Keratinocyte (primary cell): Measurements from ENCODE around the gene PTPRU. TPM values are rescaled to one million over a fixed set of nuclear protein-coding genes. Genes with fewer than 3 reads are reported as not detected.

Experiments used
- DNase-seq: peaks from one replicate; pipeline ENCODE4 v3.0.0-alpha.2; 2011; ENCODE audit warnings: low read depth, missing footprints, low spot score
- FAIRE-seq: peaks from 2 replicates; lab custom pipeline; 2011; peaks lifted over from hg19 to GRCh38; lab: Jason Lieb, UNC
- H2AFZ ChIP-seq: 2 replicates; pipeline ENCODE4 v1.6.0; 2012; ENCODE audit warnings: low read length, control low read depth, inconsistent platforms; ENCODE audit not compliant: control insufficient read depth
- H3K27ac ChIP-seq: 2 replicates; pipeline ENCODE4 v1.5.1; 2011; ENCODE audit warnings: low read length; ENCODE audit not compliant: control insufficient read depth, insufficient read depth
- H3K27me3 ChIP-seq: 3 replicates; pipeline ENCODE4 v1.6.0; 2011; ENCODE audit warnings: low read length; ENCODE audit not compliant: control insufficient read depth, insufficient read depth; ENCODE audit errors: extremely low read depth
- H3K36me3 ChIP-seq, 2 experiments: 2 replicates in 1 of 2; 3 replicates in 1 of 2; pipeline ENCODE4 v1.5.1; 2011; ENCODE audit warnings: low read length in 2 of 2, mild to moderate bottlenecking in 1 of 2; ENCODE audit not compliant: control insufficient read depth in 2 of 2, insufficient read depth in 2 of 2; ENCODE audit errors: extremely low read depth in 1 of 2
- H3K4me1 ChIP-seq: 3 replicates; pipeline ENCODE4 v1.5.1; 2011; ENCODE audit warnings: low read length; ENCODE audit not compliant: control insufficient read depth, insufficient read depth; ENCODE audit errors: extremely low read depth
- H3K4me2 ChIP-seq: 3 replicates; pipeline ENCODE4 v1.6.0; 2011; ENCODE audit warnings: low read depth, low read length; ENCODE audit not compliant: control insufficient read depth, insufficient read depth; ENCODE audit errors: extremely low read depth
- H3K4me3 ChIP-seq, 3 experiments: fragments of 200-600 bp in 1 of 3; sonication (generic) in 1 of 3; 2 replicates in 2 of 3; 3 replicates in 1 of 3; pipeline ENCODE4 v1.5.1; 2011 to 2016; ENCODE audit warnings: low read length in 3 of 3, mild to moderate bottlenecking in 3 of 3, control low read depth in 2 of 3, inconsistent platforms in 1 of 3, low read depth in 1 of 3, mixed read lengths in 1 of 3, mixed run types in 1 of 3, moderate library complexity in 1 of 3; ENCODE audit not compliant: control insufficient read depth in 2 of 3, insufficient read depth in 2 of 3; ENCODE audit errors: extremely low read depth in 1 of 3
- H3K79me2 ChIP-seq: 2 replicates; pipeline ENCODE4 v1.6.0; 2012; ENCODE audit warnings: low read length; ENCODE audit not compliant: control insufficient read depth, insufficient read depth
- H3K9ac ChIP-seq: 3 replicates; pipeline ENCODE4 v1.6.0; 2011; ENCODE audit warnings: low read length; ENCODE audit not compliant: control insufficient read depth, insufficient read depth; ENCODE audit errors: extremely low read depth
- H3K9me1 ChIP-seq: 3 replicates; pipeline ENCODE4 v1.6.0; 2011; ENCODE audit warnings: low read length; ENCODE audit not compliant: control insufficient read depth, insufficient read depth; ENCODE audit errors: extremely low read depth
- H3K9me3 ChIP-seq: 2 replicates; pipeline ENCODE4 v1.5.1; 2012; ENCODE audit warnings: low read depth, low read length; ENCODE audit not compliant: control insufficient read depth
- H4K20me1 ChIP-seq: 3 replicates; pipeline ENCODE4 v1.6.0; 2011; ENCODE audit warnings: low read length; ENCODE audit not compliant: control insufficient read depth, insufficient read depth; ENCODE audit errors: extremely low read depth
- EZH2 ChIP-seq: IDR thresholded peaks from one replicate; pipeline ENCODE4 v1.6.1; 2012; ENCODE audit warnings: inconsistent platforms, mild to moderate bottlenecking, low read length, moderate library complexity
- dilution Hi-C: fragments of 300-500 bp; cut with MboI; formaldehyde crosslinking; loops from one replicate; pipeline ENCODE4 v1.7.0; 2020; ENCODE audit warnings: low sequenced_read_pairs; ENCODE audit not compliant: extremely low pct_ligation_motif_present
- polyA plus RNA-seq, 5 experiments: library from polyadenylated mRNA; depleted of rRNA in 3 of 5; stranded (reverse) in 3 of 5; stranded (forward) in 1 of 5; unstranded in 1 of 5; fragments of >200 nt; gene quantifications; 1 replicate in 1 of 5; 2 replicates in 3 of 5; 3 replicates in 1 of 5; pipeline versions ENCODE4 v1.2.1 to v1.2.3, GENCODE V29; 2011 to 2012; ENCODE audit warnings: missing spikeins in 2 of 5, low read depth in 1 of 5, low replicate concordance in 1 of 5
- TF ChIP-seq, protein P1 (sequence below), 3 experiments: IDR thresholded peaks in 1 of 3; conservative IDR thresholded peaks in 1 of 3; optimal IDR thresholded peaks in 1 of 3; 2 replicates in 2 of 3; 3 replicates in 1 of 3; pipeline versions ENCODE3 to v1.5.1; 2011; ENCODE audit warnings: low read length in 3 of 3, mild to moderate bottlenecking in 3 of 3, moderate library complexity in 2 of 3, control low read depth in 1 of 3, inconsistent platforms in 1 of 3; ENCODE audit not compliant: insufficient read depth in 2 of 3; ENCODE audit errors: extremely low read depth in 1 of 3

Gene PTPRU
- polyA plus RNA-seq, 1 donor (not counting 4 experiments of a cell fraction or from before 2014, with no cell fraction given): 4.3 TPM

DNA sequence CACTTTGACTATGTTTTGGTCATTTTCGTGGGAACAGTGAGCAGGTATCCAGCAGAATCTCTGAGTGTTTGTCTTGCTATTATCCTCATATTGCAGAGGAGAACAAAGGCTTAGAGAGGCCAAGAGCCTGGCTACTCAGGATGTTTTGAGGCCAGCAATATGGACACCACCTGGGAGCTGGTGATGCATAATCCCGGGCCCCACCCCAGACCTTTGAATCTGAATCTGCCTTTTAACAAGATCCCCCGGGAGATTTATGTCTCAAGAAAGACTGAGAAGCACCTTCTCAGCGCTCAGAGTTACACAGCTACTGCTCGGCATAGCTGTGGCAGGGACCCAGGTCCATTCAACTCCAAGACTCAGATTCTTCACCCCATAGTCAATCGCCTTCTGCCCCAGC is 72.8 kb downstream of the PTPRU start:
- Histone ChIP-seq H4K20me1 (no peaks in the 10 kb centered on the region), H3K9me3 (no peaks in the 10 kb centered on the region), H3K4me1 (no peaks in the 10 kb centered on the region), H3K9ac (no peak overlapping the region), H3K79me2 (no peaks in the 10 kb centered on the region), H3K36me3 (no peaks in the 10 kb centered on the region), H2AFZ (no peak overlapping the region), H3K9me1 (no peaks in the 10 kb centered on the region), H3K27ac (no peak overlapping the region), H3K4me2 (no peak overlapping the region), H3K4me3 (no peak overlapping the region), H3K27me3 (no peaks in the 10 kb centered on the region)
- dilution Hi-C loops: no loop called here
- no peak for DNase-seq
- no peak for FAIRE-seq
- TF ChIP-seq EZH2: no peak
- TF ChIP-seq, protein P1, sequence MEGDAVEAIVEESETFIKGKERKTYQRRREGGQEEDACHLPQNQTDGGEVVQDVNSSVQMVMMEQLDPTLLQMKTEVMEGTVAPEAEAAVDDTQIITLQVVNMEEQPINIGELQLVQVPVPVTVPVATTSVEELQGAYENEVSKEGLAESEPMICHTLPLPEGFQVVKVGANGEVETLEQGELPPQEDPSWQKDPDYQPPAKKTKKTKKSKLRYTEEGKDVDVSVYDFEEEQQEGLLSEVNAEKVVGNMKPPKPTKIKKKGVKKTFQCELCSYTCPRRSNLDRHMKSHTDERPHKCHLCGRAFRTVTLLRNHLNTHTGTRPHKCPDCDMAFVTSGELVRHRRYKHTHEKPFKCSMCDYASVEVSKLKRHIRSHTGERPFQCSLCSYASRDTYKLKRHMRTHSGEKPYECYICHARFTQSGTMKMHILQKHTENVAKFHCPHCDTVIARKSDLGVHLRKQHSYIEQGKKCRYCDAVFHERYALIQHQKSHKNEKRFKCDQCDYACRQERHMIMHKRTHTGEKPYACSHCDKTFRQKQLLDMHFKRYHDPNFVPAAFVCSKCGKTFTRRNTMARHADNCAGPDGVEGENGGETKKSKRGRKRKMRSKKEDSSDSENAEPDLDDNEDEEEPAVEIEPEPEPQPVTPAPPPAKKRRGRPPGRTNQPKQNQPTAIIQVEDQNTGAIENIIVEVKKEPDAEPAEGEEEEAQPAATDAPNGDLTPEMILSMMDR (optimal IDR thresholded peaks at IDR 0.05 in 1 of 3, IDR thresholded peaks at IDR 0.05 in 1 of 3, conservative IDR thresholded peaks at IDR 0.05 in 1 of 3; ENCODE audit: extremely low read depth in 1 of 3, insufficient read depth in 2 of 3, low read length in 3 of 3): no peak

DNA sequence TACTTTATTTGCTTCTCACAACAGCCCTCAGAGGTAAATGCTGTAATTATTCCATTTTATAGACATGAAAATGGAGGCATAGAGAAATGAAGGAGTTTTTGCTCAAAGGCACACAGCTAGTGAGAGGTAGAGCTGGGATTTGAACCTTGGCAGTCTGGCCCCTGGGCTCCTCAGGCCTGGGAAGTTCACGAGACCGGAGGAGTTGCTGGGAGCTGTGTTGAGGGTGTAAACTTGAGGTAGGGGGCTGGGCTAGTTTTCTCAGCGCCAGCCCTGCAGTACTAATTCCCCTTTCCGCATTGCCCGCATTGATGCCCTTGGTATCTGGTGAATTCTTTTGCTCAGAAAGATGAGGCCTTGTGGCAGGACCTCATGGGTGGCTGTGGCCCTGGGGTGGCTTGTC is 73.3 kb downstream of the PTPRU start:
- no peaks in the 10 kb centered on the region for H3K9me3 ChIP-seq
- H3K4me2 ChIP-seq: no peak overlapping the region
- dilution Hi-C loops: no loop called here
- DNase-seq (no peak), FAIRE-seq (no peak)
- TF ChIP-seq EZH2: no peak
- TF ChIP-seq, protein P1 (optimal IDR thresholded peaks at IDR 0.05 in 1 of 3, IDR thresholded peaks at IDR 0.05 in 1 of 3, conservative IDR thresholded peaks at IDR 0.05 in 1 of 3; ENCODE audit: extremely low read depth in 1 of 3, insufficient read depth in 2 of 3, low read length in 3 of 3): no peak
- H3K9ac ChIP-seq: no peak overlapping the region
- no peaks in the 10 kb centered on the region for H3K36me3 ChIP-seq
- no peaks in the 10 kb centered on the region for H3K27me3 ChIP-seq
- no peak overlapping the region for H3K4me3 ChIP-seq
- H3K9me1 ChIP-seq: no peaks in the 10 kb centered on the region
- no peaks in the 10 kb centered on the region for H3K79me2 ChIP-seq
- no peak overlapping the region for H2AFZ ChIP-seq
- no peaks in the 10 kb centered on the region for H4K20me1 ChIP-seq
- H3K4me1 ChIP-seq: no peaks in the 10 kb centered on the region
- H3K27ac ChIP-seq: no peak overlapping the region
